ENCODE measurements around the gene MTFP1.

DNA sequence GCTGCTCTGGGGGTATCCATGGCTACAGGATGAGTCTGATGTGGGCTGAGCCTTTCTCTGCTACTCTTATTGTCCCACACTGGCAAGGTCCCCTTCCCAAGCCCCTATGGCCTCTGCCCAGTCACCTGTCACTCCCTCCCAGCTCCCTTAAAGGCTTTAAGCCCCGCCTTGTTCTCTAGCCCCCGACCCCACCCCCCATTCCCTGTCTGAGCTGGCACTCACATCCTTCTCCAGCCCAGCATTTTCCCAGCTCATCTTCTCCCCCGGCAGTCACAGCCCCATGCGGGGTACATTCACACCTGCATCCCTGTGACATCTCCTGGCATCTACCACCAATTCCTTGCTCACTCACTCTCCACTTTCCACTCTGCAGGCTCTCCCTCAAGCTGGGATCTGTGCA, 4.3 kb downstream of the MTFP1 start:
- TF ChIP-seq, protein P1, sequence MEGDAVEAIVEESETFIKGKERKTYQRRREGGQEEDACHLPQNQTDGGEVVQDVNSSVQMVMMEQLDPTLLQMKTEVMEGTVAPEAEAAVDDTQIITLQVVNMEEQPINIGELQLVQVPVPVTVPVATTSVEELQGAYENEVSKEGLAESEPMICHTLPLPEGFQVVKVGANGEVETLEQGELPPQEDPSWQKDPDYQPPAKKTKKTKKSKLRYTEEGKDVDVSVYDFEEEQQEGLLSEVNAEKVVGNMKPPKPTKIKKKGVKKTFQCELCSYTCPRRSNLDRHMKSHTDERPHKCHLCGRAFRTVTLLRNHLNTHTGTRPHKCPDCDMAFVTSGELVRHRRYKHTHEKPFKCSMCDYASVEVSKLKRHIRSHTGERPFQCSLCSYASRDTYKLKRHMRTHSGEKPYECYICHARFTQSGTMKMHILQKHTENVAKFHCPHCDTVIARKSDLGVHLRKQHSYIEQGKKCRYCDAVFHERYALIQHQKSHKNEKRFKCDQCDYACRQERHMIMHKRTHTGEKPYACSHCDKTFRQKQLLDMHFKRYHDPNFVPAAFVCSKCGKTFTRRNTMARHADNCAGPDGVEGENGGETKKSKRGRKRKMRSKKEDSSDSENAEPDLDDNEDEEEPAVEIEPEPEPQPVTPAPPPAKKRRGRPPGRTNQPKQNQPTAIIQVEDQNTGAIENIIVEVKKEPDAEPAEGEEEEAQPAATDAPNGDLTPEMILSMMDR (IDR thresholded peaks at IDR 0.05; ENCODE audit: low read length): no peak
- TF ChIP-seq EZH2phosphoT487 (IDR thresholded peaks at IDR 0.05; ENCODE audit: low read length): no peak

Data from MM.1S (cell line).